GM21360 (cell line): ENCODE measurements around the gene RASSF8.
A peak's percentile ranks its signal among the peaks of the same experiment; 100 is the strongest.
"Not testable (repeated sequence)": the region's sequence is repeated elsewhere in the genome, so short reads cannot be mapped to it uniquely, and the experiment has no call there.

Source experiments
- ATAC-seq: cut with Tn5 transposase; IDR thresholded peaks from one replicate; pipeline ENCODE4 v1.9.1; 2021; ENCODE audit warnings: mild to moderate bottlenecking, moderate library complexity; ENCODE audit not compliant: unreplicated experiment

The RASSF8 gene

GRCh38 chr12:26054383-26054782 lies 95.9 kb downstream of the RASSF8 start:
- no peak for ATAC-seq

GRCh38 chr12:26055087-26055486 lies 96.6 kb downstream of the RASSF8 start:
- ATAC-seq = no peak

DNA sequence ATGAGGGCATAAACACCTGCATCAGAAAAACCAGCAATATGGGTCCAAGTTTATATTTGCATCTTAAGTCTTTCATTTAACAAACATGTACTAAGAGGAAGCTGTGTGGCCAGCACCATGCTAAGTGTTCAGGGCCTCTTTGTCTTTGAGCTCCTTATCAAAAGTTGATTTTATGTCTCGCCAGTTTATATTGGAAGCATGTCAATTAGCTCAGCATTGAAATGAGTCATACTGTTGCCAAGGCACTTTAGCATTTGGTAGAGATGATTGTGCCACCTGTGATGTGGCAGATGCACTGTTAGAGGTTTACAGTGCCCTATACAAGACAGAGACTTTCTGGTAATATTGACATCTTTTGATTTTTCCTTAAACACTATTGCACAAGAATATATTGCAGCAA lies 97.9 kb downstream of the RASSF8 start:
- no peak for ATAC-seq

DNA sequence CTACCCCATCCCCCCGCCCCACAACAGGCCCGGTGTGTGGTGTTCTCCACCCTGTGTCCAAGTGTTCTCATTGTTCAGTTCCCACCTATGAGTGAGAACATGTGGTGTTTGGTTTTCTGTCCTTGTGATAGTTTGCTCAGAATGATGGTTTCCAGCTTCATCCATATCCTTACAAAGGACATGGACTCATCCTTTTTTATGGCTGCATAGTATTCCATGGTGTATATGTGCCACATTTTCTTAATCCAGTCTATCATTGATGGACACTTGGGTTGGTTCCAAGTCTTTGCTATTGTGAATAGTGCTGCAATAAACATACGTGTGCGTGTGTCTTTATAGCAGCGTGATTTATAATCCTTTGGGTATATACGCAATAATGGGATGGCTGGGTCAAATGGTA lies 98.8 kb downstream of the RASSF8 start:
- ATAC-seq = not testable (repeated sequence)

DNA sequence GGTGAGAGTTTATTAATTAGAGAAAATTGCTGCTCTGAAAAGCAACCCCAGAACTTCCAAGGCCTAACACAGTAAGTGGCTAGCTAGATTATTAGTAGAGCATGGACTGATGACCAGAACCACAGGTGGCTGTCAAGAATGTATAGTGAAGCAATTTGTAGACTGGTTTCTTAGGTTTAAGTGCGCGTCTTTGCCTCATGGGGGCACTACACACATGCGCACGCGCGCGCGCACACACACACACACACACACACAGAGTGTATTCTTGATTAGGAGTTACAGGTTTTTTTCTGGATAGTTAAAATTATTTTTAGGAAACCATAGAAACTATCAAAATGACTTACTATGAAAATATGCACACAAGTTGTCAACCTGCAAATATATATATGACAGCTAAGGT lies 99.8 kb downstream of the RASSF8 start:
- no peak for ATAC-seq

DNA sequence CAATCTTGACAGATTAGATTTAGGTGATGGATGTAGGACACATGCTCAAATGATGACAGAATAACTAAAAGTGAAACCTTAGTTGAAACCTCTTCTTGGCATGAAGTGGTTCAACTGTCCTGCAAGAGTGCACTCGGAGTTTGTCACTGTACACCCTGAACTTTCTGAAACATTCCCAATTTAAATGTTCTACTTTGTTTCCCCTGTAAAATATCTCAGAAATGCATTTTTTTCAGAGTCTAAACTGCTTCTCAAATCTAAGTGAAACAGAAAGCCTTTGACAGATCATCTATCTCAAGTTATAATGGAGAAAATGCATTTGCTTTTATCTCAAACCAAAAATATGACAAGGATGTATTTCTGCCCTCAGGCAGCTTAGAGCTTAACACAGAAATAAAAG lies 100.3 kb downstream of the RASSF8 start:
- ATAC-seq = no peak

DNA sequence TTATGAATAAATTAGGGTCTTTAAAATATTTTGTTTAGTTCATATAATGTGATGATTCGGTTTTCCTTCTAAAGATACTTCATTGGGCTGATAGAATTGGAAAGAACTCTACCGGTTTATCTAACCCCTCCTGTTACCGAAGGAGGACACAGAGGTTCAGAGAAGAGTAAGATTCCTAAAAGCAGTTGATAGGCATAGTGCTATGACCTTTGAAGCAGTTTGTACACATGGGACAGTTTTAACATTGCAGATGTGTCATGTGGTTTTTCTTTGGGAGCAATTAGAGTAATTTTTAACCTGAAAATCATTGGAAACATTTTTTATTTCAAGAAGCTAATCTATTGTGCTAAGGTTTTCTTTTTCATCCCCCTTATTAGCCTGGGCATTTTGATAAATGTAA lies 103.5 kb downstream of the RASSF8 start:
- ATAC-seq = no peak

- ATAC-seq = no peak
Observed at GRCh38 chr12:26062566-26062965, 104.1 kb downstream of the RASSF8 start.

GRCh38 chr12:26065451-26065850 lies 107.0 kb downstream of the RASSF8 start:
- no peak for ATAC-seq

DNA sequence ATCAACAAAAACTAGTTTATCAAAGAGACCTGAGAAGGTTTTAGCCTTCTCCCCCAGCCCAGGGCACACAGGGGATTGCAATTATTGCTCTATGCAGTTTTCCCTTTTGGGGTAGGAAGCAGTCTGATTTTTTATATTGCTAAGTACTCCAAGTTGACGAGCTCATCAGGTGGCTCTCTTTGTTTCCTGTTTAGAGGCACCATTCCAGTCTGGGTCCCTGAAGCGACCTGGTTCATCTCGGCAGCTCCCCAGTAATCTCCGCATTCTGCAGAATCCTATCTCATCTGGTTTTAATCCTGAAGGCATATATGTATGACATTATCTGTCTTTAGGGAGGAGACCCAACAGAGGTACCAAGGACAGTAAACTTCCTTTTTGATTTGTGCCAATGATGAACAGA lies 110.0 kb downstream of the RASSF8 start:
- no peak for ATAC-seq

- ATAC-seq = no peak
Observed at GRCh38 chr12:26069796-26070195, 111.3 kb downstream of the RASSF8 start.

- no peak for ATAC-seq
Observed at GRCh38 chr12:26077915-26078702, 119.6 kb downstream of the RASSF8 start.

DNA sequence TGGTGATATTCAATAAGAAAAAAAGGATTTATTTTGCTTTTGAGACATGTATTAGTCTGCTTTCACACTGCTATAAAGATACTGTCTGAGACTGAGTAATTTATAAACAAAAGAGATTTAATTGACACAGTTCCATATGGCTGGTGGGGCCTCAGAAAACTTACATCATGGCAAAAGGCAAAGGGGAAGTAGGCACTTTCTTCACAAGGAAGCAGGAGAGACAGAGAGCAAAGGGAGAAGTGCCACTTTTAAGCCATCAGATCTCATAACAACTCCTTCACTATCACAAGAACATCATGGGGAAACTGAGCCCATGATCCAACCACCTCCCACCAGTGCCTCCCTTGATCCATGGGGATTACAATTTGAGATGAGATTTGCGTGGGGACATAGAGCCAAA lies 122.4 kb downstream of the RASSF8 start:
- ATAC-seq = no peak

DNA sequence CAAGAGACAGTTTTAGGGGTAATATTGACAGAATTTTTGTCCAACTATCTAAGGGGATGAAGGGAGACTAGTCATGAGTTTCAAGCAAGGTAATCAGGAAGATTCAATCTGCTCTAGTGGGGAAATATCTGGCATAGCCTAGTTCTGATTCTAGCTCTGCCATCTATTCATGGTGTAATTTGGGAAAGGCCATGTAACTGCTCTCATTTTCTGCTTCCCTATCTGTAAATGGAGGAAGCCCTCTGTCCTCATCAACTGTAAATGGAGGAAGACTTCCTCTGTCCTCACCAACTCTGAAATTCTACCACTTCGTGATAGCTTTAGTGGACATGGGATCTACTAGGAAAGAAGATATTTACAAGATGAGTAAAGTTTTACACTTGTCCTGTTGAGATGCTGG lies 128.5 kb downstream of the RASSF8 start:
- no peak for ATAC-seq

DNA sequence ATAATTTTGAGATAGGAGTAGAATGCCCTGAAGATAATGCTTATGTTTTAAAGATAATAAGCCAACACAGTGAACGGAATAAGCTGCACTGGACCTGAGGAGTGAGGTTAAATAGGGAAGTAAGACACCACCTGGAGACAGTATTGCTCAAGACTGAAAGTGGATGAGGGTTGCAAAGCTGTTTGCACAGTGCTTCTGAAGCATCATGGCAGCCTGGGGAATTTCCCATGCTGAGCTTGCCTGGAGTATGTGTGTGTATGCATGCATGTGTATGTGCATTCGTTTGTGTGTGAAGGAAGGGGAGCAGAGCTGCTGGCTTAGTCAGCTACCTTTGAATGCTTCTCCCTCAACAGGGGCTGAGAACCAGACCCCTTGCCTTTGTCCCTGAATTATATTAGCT lies 130.5 kb downstream of the RASSF8 start:
- peak; percentile 98 for ATAC-seq

DNA sequence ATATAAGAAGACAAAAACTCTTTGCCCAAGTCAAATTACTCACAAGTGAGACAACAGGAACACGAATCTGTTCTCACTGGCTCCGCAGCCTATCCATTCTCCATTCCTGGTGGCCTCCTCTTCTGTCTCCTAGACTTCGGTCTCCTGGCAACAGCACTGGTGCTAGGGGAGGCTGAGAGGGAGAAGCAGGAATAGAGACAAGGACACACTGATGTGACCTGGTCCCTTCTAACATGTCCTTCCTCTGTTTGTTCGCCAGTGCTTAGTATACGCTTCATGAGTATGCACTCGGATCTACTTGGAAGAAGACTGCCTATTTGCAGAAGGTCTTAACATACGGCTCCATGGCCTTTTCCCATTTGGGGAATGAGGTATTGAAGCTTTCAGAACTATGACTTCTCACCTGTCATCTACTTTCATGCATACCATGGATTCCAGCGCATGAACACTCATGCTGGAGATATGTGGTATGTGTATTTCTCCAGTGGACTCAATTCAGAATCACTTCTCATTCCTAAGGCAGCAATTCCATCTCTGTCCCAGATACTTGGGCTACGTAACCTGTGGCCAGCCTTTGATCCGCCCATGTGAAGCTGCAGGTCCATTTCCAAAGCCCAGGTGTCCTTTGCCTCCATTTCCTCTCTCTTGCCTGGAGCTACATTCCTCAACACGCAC lies 132.5 kb downstream of the RASSF8 start:
- no peak for ATAC-seq

GRCh38 chr12:26091822-26092221 lies 133.3 kb downstream of the RASSF8 start:
- no peak for ATAC-seq

DNA sequence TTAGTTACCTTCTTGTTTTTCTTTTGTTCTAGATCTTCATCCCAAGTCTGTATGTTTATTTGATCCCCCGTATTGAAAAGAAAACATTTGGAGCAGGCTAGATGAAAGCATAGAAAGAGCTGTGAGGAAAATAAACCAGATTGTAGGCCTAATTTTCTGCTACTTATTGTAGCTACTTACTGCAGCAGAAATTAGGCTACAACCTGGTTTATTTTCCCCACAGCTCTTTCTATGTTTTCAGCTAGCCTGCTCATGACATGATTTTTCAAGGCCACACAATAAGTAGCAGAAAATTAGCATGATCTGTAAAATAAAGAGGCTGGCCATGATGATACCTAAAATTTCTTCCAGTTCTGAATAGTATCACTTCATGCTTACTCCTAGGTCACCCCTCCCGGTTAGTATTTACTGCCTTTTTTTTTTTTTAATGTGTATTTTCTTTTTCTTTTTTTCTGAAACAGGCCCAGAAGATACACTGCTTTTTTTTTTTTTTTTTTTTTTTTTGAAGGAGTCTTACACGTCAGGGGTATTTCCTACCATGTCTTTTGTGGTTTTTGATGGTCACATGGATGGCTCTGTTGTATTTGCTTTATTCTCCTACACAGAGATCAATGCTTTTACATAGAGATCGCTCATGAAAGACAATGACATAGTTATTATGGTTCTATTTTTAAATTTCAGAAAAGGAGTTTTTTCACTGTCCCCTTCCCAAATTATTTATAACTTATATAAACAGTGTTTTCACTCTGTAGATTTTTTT lies 134.0 kb downstream of the RASSF8 start:
- ATAC-seq = no peak

DNA sequence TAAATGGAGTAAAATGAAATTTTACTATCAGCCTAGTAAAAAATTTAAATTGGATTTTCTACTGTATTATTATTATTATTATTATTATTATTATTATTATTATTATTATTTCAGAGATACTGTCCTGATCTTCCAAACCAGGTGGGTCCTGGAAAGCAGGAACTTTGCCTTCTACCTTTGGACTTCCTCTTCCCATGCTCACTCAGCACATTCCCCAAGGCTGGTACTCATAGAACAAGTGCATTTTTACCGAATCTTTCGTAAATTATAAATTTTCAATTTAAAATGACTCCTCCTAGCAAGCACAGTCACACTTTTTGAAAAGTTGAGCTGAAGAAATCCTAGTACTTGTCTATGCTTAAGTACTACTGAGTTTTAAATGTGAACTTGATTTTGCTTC lies 136.7 kb downstream of the RASSF8 start:
- no peak for ATAC-seq

DNA sequence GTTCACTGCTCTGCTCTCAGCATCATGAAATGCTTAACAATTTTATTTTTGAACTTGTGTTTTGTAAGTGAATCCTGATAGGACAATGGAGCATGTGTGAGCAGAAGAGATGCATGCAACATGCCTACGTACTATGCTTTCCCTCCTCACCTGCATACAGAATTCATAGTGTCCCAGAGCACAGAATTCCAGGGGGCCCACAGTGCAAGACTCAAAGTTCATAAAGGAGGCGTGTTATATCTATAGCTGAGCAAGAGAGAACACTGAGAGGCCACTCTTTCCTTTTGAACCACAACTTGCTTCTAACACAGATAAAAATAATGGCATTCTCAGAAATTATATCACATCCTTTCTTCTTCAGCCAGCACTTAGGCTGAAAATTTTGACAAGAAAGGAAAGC lies 137.6 kb downstream of the RASSF8 start:
- no peak for ATAC-seq

GRCh38 chr12:26097046-26097878 lies 138.8 kb downstream of the RASSF8 start:
- ATAC-seq = peak; percentile 79
